GM21360 (cell line): Measurements from ENCODE around the gene TSPAN6.

Source experiments
- ATAC-seq: cut with Tn5 transposase; IDR thresholded peaks from one replicate; pipeline ENCODE4 v1.9.1; 2021; ENCODE audit warnings: mild to moderate bottlenecking, moderate library complexity; ENCODE audit not compliant: unreplicated experiment

The TSPAN6 gene

DNA sequence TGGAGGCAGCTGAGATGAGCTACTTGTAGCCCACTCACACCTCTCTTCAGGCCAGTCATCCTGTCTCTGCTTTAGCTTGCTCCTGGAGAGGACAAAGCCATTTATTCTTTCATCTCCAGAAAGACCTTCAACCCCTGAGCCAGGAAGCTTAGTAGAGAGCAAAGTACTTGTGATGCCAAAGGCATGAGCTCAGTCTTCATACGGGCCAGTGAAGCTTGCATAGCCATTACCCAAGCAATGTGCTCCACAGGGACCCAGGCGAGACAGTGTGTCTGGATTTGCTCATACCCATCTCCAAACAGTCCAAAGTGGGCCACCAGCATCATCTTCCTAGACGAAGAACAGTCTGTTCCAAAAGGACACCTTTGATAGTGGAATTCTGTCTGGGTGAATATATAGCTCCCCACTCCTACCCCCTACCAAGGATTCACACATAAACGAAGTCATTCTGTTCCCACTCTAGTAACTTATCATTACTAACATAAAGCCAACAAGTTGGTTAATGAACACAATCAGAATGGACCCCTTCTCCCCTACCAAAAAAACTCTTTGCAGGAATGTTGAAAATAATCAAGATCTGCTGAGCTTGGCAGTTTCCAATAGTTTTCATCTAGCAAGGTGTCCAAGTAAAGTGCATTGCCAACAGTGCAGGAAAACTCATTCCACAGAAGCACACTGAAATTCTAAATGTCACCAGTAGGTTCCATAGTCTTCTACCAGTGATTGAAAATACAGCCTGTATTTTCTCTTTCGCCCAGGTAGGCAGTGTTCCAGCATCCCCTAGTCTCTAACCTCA lies 45.2 kb downstream of the TSPAN6 start:
- ATAC-seq, result no peak

DNA sequence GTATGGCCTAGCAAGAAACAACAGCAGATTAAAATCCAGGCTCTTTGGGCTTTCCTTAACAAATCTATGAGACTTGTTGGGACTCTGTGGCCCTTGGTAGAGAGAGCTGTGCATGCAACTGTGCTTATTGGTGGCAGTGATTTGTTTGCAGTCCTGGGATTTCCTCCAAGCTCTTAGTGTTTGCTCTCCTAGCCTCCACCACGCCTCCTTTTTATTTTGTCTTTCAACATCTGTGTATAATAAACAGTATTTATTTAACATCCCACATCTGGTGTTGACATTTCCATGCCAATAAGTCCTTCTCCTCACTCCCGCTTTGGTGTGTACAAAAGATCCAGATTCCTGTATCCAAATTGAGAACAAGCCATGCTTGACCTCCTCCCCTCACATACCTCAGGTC lies 48.7 kb downstream of the TSPAN6 start:
- no peak for ATAC-seq

DNA sequence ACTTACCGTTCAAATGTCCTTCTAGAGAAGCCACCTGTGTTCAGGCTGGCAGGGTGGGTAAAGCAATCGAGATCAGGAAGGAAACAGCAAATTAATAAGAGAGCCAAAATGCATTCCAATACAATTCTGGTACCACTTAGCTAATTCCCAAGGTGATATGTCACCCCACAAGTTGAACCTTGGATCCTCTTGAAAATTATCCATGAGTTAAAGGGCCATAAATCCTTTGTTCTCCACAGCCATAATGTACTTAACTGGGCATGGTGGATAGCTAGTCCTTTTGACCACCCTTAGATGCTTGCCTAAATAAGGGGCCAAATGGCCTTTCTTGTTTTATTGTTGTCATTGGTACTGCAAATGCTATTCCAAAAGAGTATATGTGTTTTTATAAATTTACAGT lies 49.9 kb downstream of the TSPAN6 start:
- ATAC-seq, result no peak

DNA sequence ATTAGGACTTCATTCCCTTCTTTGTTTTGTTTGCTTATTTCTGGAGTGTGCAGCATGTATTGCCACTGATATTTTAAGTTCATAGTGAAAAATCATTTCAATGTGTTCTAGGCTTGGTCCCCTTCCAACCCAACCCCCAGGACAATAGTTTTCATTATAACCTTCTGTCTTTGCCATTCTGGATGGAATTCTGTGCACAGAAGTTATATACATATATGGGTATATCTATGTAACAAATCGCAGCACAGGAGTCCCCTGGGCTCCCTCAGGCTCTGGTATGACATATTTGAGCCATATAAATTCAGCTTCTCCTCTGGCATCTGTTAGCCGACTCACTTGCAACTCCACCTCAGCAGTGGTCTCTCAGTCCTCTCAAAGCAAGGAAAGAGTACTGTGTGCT lies 52.0 kb downstream of the TSPAN6 start, which contains the start of gene TNMD:
TNMD (plus strand) TSS at position 326 of the 400 bp plus-strand sequence. CDS start 83 bp downstream, outside the sequence.
- ATAC-seq, result no peak
